GM19324 (cell line): ENCODE measurements around the gene ARHGAP26.
A peak's percentile ranks its signal among the peaks of the same experiment; 100 is the strongest.

Source experiments
- ATAC-seq: cut with Tn5 transposase; IDR thresholded peaks from one replicate; pipeline ENCODE4 v1.9.1; 2021; ENCODE audit warnings: mild to moderate bottlenecking, moderate library complexity; ENCODE audit not compliant: unreplicated experiment, low FRiP score

ARHGAP26 gene

GRCh38 chr5:142769793-142770649 lies at the start of gene ARHGAP26:
ARHGAP26 (plus strand) TSS chr5:142770377; CDS start chr5:142770762, 385 bp downstream.
- ATAC-seq: peak; percentile 99

- ATAC-seq: no peak
Measured at GRCh38 chr5:142720641-142721271, 49.4 kb upstream of the ARHGAP26 start.

GRCh38 chr5:142722146-142722545 lies 48.0 kb upstream of the ARHGAP26 start:
- no peak for ATAC-seq

- no peak for ATAC-seq
Measured at GRCh38 chr5:142722896-142723295, 47.3 kb upstream of the ARHGAP26 start.

GRCh38 chr5:142724821-142725220 lies 45.4 kb upstream of the ARHGAP26 start:
- no peak for ATAC-seq

- ATAC-seq: no peak
Measured at GRCh38 chr5:142725231-142726187, 44.7 kb upstream of the ARHGAP26 start.

- no peak for ATAC-seq
Measured at GRCh38 chr5:142726188-142726731, 43.9 kb upstream of the ARHGAP26 start.

GRCh38 chr5:142727735-142728047 lies 42.5 kb upstream of the ARHGAP26 start:
- ATAC-seq: no peak

- no peak for ATAC-seq
Measured at GRCh38 chr5:142735323-142736246, 34.6 kb upstream of the ARHGAP26 start.

- no peak for ATAC-seq
Measured at GRCh38 chr5:142736247-142736632, 33.9 kb upstream of the ARHGAP26 start.

- no peak for ATAC-seq
Measured at GRCh38 chr5:142737179-142737578, 33.0 kb upstream of the ARHGAP26 start.

GRCh38 chr5:142740474-142741242 lies 29.5 kb upstream of the ARHGAP26 start:
- no peak for ATAC-seq

GRCh38 chr5:142743592-142744441 lies 26.4 kb upstream of the ARHGAP26 start:
- no peak for ATAC-seq

GRCh38 chr5:142745268-142745667 lies 24.9 kb upstream of the ARHGAP26 start:
- no peak for ATAC-seq

GRCh38 chr5:142746532-142747433 lies 23.4 kb upstream of the ARHGAP26 start:
- no peak for ATAC-seq

- no peak for ATAC-seq
Measured at GRCh38 chr5:142748132-142748531, 22.0 kb upstream of the ARHGAP26 start.
